ENCODE measurements around the gene D2HGDH. TPM values are rescaled to one million over a fixed set of nuclear protein-coding genes. Genes with fewer than 3 reads are reported as not detected.

D2HGDH gene
- total and polyA plus RNA-seq, 3 donors from 2014 or later, result 15.6 to 37.7 (median 36.1) TPM

DNA sequence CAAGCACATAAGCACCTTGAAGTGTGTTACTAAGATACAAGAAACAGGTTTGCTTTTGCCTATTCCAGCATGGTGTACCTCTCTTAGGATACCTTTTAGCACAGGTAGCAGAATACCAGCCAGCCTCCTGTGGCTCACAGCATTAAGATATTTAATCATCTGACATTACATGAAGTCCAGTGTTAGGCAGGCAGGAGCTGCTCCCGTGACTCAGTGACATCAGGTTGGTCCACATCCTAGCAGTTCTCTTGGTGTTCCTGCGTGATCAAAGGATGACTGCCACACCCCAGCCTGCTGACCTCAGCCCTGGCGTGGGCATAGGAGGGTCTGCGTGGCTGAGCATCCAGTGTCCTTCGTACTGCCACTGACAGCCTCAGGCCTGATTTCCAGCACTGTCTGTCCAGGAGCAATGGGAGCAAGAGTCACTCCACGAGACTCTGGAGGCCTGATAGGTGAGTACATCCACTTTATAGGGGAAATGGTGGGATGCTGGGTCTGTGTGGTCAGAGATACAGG is 44.2 kb upstream of the D2HGDH start:
- Histone ChIP-seq H3K4me3 (no peak overlapping the region), H3K36me3 (ENCODE audit: low read depth, missing control alignments) (no peaks in the 10 kb centered on the region), H3K27ac (no peak overlapping the region), H3K27me3 (no peaks in the 10 kb centered on the region), H3K9me3 (no peaks in the 10 kb centered on the region), H3K4me1 (peaks cover 20% of the 10 kb centered on the region)
- WGBS, 2 donors, result 85 to 96% methylated on average over 6 of the region's 6 CpGs
- no peak for TF ChIP-seq CTCF (IDR thresholded peaks at IDR 0.05)
- TF ChIP-seq POLR2A (IDR thresholded peaks at IDR 0.05), result no peak
- no peak for DNase-seq
- intact Hi-C loops (cut with DNase I; ENCODE audit: low total_unique reads), result no loop called here

GRCh38 chr2:241692448-241692847 is 42.0 kb upstream of the D2HGDH start:
- no peaks in the 10 kb centered on the region for H3K36me3 ChIP-seq (ENCODE audit: low read depth, missing control alignments)
- no peak for DNase-seq
- no peaks in the 10 kb centered on the region for H3K27me3 ChIP-seq
- WGBS, 2 donors, result 91 to 96% methylated on average over 6 of the region's 6 CpGs
- TF ChIP-seq POLR2A (IDR thresholded peaks at IDR 0.05), result no peak
- TF ChIP-seq CTCF (IDR thresholded peaks at IDR 0.05), result no peak
- peaks cover 15% of the 10 kb centered on the region for H3K4me1 ChIP-seq
- intact Hi-C loops (cut with DNase I; ENCODE audit: low total_unique reads), result no loop called here
- no peaks in the 10 kb centered on the region for H3K9me3 ChIP-seq
- no peak overlapping the region for H3K27ac ChIP-seq
- no peak overlapping the region for H3K4me3 ChIP-seq

GRCh38 chr2:241695651-241696050 is 38.8 kb upstream of the D2HGDH start:
- WGBS, 2 donors, result 88 to 95% methylated on average over 4 of the region's 4 CpGs
- H3K36me3 ChIP-seq (ENCODE audit: low read depth, missing control alignments), result no peaks in the 10 kb centered on the region
- H3K9me3 ChIP-seq, result no peaks in the 10 kb centered on the region
- H3K4me1 ChIP-seq, result no peaks in the 10 kb centered on the region
- no peak overlapping the region for H3K27ac ChIP-seq
- no peak overlapping the region for H3K4me3 ChIP-seq
- no peak for DNase-seq
- no peaks in the 10 kb centered on the region for H3K27me3 ChIP-seq
- intact Hi-C loops (cut with DNase I; ENCODE audit: low total_unique reads), result no loop called here
- TF ChIP-seq POLR2A (IDR thresholded peaks at IDR 0.05) (no peak), CTCF (IDR thresholded peaks at IDR 0.05) (no peak)

DNA sequence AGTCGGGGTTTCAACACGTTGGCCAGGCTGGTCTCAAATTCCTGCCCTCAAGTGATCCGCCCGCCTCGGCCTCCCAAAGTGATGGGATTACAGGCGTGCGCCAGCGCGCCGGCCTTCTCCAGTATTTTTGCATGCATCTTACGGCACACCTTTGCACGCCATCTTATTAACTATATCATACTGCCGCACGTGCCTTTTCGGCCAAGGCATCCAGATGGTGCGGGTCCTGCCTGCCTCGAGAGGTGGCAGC is 33.4 kb upstream of the D2HGDH start:
- intact Hi-C loops (cut with DNase I; ENCODE audit: low total_unique reads), result no loop called here
- no peak for DNase-seq
- peak overlapping the region; percentile 80 to 84 for H3K4me3 ChIP-seq
- H3K4me1 ChIP-seq, result peaks cover 6% of the 10 kb centered on the region
- no peaks in the 10 kb centered on the region for H3K36me3 ChIP-seq (ENCODE audit: low read depth, missing control alignments)
- TF ChIP-seq CTCF (IDR thresholded peaks at IDR 0.05), result peak in 1 of 3 experiments; percentile 24
- TF ChIP-seq POLR2A (IDR thresholded peaks at IDR 0.05), result no peak
- peak overlapping the region; percentile 63 to 89 for H3K27ac ChIP-seq
- H3K9me3 ChIP-seq, result no peaks in the 10 kb centered on the region
- H3K27me3 ChIP-seq, result no peaks in the 10 kb centered on the region
- WGBS, 2 donors, result 7 to 8% methylated on average over 13 to 17 of the region's 17 CpGs

- Histone ChIP-seq H3K36me3 (ENCODE audit: low read depth, missing control alignments) (no peaks in the 10 kb centered on the region), H3K9me3 (no peaks in the 10 kb centered on the region), H3K27ac (peak within 1 kb of the TSS; percentile 63 to 89), H3K27me3 (no peaks in the 10 kb centered on the region), H3K4me1 (peaks cover 6% of the 10 kb centered on the region), H3K4me3 (peak within 1 kb of the TSS; percentile 84)
- WGBS, 2 donors, result 1% methylated on average over 61 of the region's 96 CpGs; no CpG with 5 or more reads in 1 of the 2 donors
- DNase-seq, result peak; percentile 97
- intact Hi-C loops (cut with DNase I; ENCODE audit: low total_unique reads), result no loop called here
- TF ChIP-seq POLR2A (IDR thresholded peaks at IDR 0.05) (no peak), CTCF (IDR thresholded peaks at IDR 0.05) (peak in 1 of 3 experiments; percentile 31)
These were observed 32.9 kb upstream of the D2HGDH start, which contains the start of gene ING5 for GRCh38 chr2:241701399-241702154. TSS of gene ING5 (plus strand) at chr2:241702039. CDS start at chr2:241702066, 27 bp downstream.

Data from testis (tissue), 3 donors.